HG03066 (cell line): ENCODE data around the gene OR52N5.

ENCODE experiments used
- ATAC-seq: cut with Tn5 transposase; IDR thresholded peaks from one replicate; pipeline ENCODE4 v1.9.1; 2021; ENCODE audit warnings: low read depth; ENCODE audit not compliant: unreplicated experiment

Gene OR52N5

GRCh38 chr11:5783255-5783654, at the start of gene OR52N5:
Gene OR52N5 (minus strand): TSS chr11:5783355. CDS start chr11:5778634, 4,721 bp downstream.
- no peak for ATAC-seq

GRCh38 chr11:5831196-5831829, 48.2 kb upstream of the OR52N5 start:
- no peak for ATAC-seq

GRCh38 chr11:5818245-5818886, 35.2 kb upstream of the OR52N5 start:
- ATAC-seq, result no peak

- no peak for ATAC-seq
Measured at GRCh38 chr11:5815534-5815933, 32.4 kb upstream of the OR52N5 start.

- ATAC-seq, result no peak
Measured at GRCh38 chr11:5809905-5810795, 27.0 kb upstream of the OR52N5 start.

GRCh38 chr11:5809122-5809519, 26.0 kb upstream of the OR52N5 start:
- peak; percentile 33 for ATAC-seq

GRCh38 chr11:5808500-5809121, 25.5 kb upstream of the OR52N5 start, which contains the start of gene OR52N2:
Gene OR52N2 (plus strand): TSS chr11:5808924. CDS start chr11:5820336, 11,412 bp downstream.
- peak; percentile 96 for ATAC-seq

- ATAC-seq, result no peak
Measured at GRCh38 chr11:5807580-5807979, 24.4 kb upstream of the OR52N5 start.

- ATAC-seq, result no peak
Measured at GRCh38 chr11:5803982-5804381, 20.8 kb upstream of the OR52N5 start.

- no peak for ATAC-seq
Measured at GRCh38 chr11:5796541-5796940, 13.4 kb upstream of the OR52N5 start.

- ATAC-seq, result no peak
Measured at GRCh38 chr11:5791165-5791564, 8.0 kb upstream of the OR52N5 start, which contains the start of gene OR52N1. Gene OR52N1 (minus strand): TSS chr11:5791265. CDS start chr11:5788816, 2,449 bp downstream.

- no peak for ATAC-seq
Measured at GRCh38 chr11:5767056-5767455, 16.1 kb downstream of the OR52N5 start.

- ATAC-seq, result no peak
Measured at GRCh38 chr11:5753943-5754342, 29.2 kb downstream of the OR52N5 start, which contains the start of gene OR52N4. Gene OR52N4 (plus strand): TSS chr11:5754243. CDS start chr11:5754741, 498 bp downstream.

- ATAC-seq, result no peak
Measured at GRCh38 chr11:5749836-5750235, 33.3 kb downstream of the OR52N5 start.

- no peak for ATAC-seq
Measured at GRCh38 chr11:5746614-5747013, 36.5 kb downstream of the OR52N5 start.

- ATAC-seq, result no peak
Measured at GRCh38 chr11:5738431-5738830, 44.7 kb downstream of the OR52N5 start.

- no peak for ATAC-seq
Measured at GRCh38 chr11:5737670-5738392, 45.3 kb downstream of the OR52N5 start.

GRCh38 chr11:5737091-5737490, 46.1 kb downstream of the OR52N5 start:
- ATAC-seq, result no peak

- ATAC-seq, result no peak
Measured at GRCh38 chr11:5736396-5736795, 46.8 kb downstream of the OR52N5 start, which contains the start of gene OR56B1. Gene OR56B1 (plus strand): TSS chr11:5736448. CDS start chr11:5736517, 69 bp downstream.

- ATAC-seq, result no peak
Measured at GRCh38 chr11:5727691-5728090, 55.5 kb downstream of the OR52N5 start.
